GM10266 (cell line): ENCODE data around the gene FNTB.

ENCODE experiments used
- DNase-seq: peaks from one replicate; pipeline ENCODE4 v3.0.0; 2012; ENCODE audit errors: extremely low spot score
- CTCF ChIP-seq: IDR thresholded peaks from 2 replicates; pipeline ENCODE4 v1.5.1; 2012; ENCODE audit warnings: mild to moderate bottlenecking, low read depth; ENCODE audit not compliant: control insufficient read depth, insufficient read depth; ENCODE audit errors: missing control alignments

Gene FNTB

GRCh38 chr14:64953310-64953654 lies 33.4 kb upstream of the FNTB start:
- no peak for TF ChIP-seq CTCF
- no peak for DNase-seq

GRCh38 chr14:64953661-64954060 lies 33.0 kb upstream of the FNTB start:
- no peak for TF ChIP-seq CTCF

GRCh38 chr14:64954491-64955240 lies 32.0 kb upstream of the FNTB start:
- no peak for TF ChIP-seq CTCF
- no peak for DNase-seq

More at GRCh38 chr14:64953661-64954060, 33.0 kb upstream of the FNTB start:
- DNase-seq, result no peak

GRCh38 chr14:64955297-64955696 lies 31.4 kb upstream of the FNTB start:
- DNase-seq, result no peak
- TF ChIP-seq CTCF, result no peak

GRCh38 chr14:64956697-64957406 lies 29.8 kb upstream of the FNTB start:
- DNase-seq, result no peak
- TF ChIP-seq CTCF, result no peak

- no peak for DNase-seq
- no peak for TF ChIP-seq CTCF
These were observed 28.5 kb upstream of the FNTB start for GRCh38 chr14:64958201-64958600.

- DNase-seq, result no peak
- TF ChIP-seq CTCF, result no peak
These were observed 28.0 kb upstream of the FNTB start for GRCh38 chr14:64958743-64959142.
